Mammary epithelial cell (primary cell): ENCODE measurements around the gene LSM5.

Experiments
- CTCF ChIP-seq, 2 donors: IDR thresholded peaks in 1 of 2; conservative IDR thresholded peaks in 1 of 2; 2 replicates each; pipeline ENCODE4 v1.5.1; 2011 to 2012; ENCODE audit warnings: inconsistent platforms in 2 of 2, low read length in 2 of 2, mild to moderate bottlenecking in 2 of 2, control low read depth in 1 of 2, low read depth in 1 of 2; ENCODE audit not compliant: insufficient read depth in 1 of 2; ENCODE audit errors: extremely low read depth in 1 of 2
- EZH2 ChIP-seq: IDR thresholded peaks from 2 replicates; pipeline ENCODE4 v1.6.1; 2012; ENCODE audit warnings: low read length, inconsistent platforms, borderline replicate concordance

DNA sequence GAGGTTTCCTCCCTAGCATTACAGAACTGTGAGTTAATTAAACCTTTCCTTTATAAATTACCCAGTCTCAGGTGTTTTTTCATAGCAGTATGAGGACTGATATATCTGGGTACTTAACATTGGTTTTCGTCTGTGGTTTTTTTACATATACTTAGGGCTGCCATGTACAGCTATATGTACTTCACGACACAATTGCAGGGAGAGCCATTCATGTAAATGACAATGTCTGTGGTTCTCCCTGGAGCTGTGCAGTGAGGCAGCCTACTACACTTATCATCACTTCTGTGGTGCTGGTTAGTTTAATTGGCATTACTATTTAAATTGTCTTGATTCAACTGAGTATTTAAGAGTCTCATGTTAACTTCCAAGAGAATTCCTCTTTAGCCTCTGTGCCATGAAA, 45.8 kb upstream of the LSM5 start:
- TF ChIP-seq CTCF (conservative IDR thresholded peaks at IDR 0.05 in 1 of 2, IDR thresholded peaks at IDR 0.05 in 1 of 2; ENCODE audit: extremely low read depth in 1 of 2, insufficient read depth in 1 of 2, low read depth in 1 of 2, low read length in 2 of 2), result no peak
- no peak for TF ChIP-seq EZH2
